Hematopoietic multipotent progenitor cell treated with erythropoietin and hydrocortisone succinate and interleukin-3 and kit ligand, for 8 days (in vitro differentiated cells): ENCODE results near the gene DPF3.
"Not testable (repeated sequence)": the region's sequence is repeated elsewhere in the genome, so short reads cannot be mapped to it uniquely, and the experiment has no call there.

Experiments
- DNase-seq: peaks from one replicate; pipeline ENCODE4 v3.0.0-alpha.2; 2015

Gene DPF3

GRCh38 chr14:72878746-72879145 lies 15.2 kb downstream of the DPF3 start:
- no peak for DNase-seq

- no peak for DNase-seq
Observed at GRCh38 chr14:72876710-72877063, 17.2 kb downstream of the DPF3 start.

GRCh38 chr14:72876005-72876709 lies 17.7 kb downstream of the DPF3 start:
- no peak for DNase-seq

- not testable (repeated sequence) for DNase-seq
Observed at GRCh38 chr14:72870878-72871277, 23.0 kb downstream of the DPF3 start.

GRCh38 chr14:72869407-72870329 lies 24.2 kb downstream of the DPF3 start:
- DNase-seq: peak; percentile 83

GRCh38 chr14:72868500-72868899 lies 25.4 kb downstream of the DPF3 start:
- DNase-seq: no peak

- no peak for DNase-seq
Observed at GRCh38 chr14:72864712-72865365, 29.1 kb downstream of the DPF3 start.

GRCh38 chr14:72863216-72864006 lies 30.5 kb downstream of the DPF3 start:
- DNase-seq: no peak

- DNase-seq: no peak
Observed at GRCh38 chr14:72856530-72857266, 37.2 kb downstream of the DPF3 start.

- peak; percentile 35 for DNase-seq
Observed at GRCh38 chr14:72855913-72856312, 38.0 kb downstream of the DPF3 start.

- no peak for DNase-seq
Observed at GRCh38 chr14:72852194-72852593, 41.7 kb downstream of the DPF3 start.

- DNase-seq: no peak
Observed at GRCh38 chr14:72851635-72852034, 42.3 kb downstream of the DPF3 start.

- DNase-seq: no peak
Observed at GRCh38 chr14:72850360-72850759, 43.5 kb downstream of the DPF3 start.

GRCh38 chr14:72849222-72849621 lies 44.7 kb downstream of the DPF3 start:
- DNase-seq: no peak

GRCh38 chr14:72847721-72848120 lies 46.2 kb downstream of the DPF3 start:
- no peak for DNase-seq

- DNase-seq: no peak
Observed at GRCh38 chr14:72845683-72846082, 48.2 kb downstream of the DPF3 start.

- DNase-seq: no peak
Observed at GRCh38 chr14:72845196-72845595, 48.7 kb downstream of the DPF3 start.

GRCh38 chr14:72844524-72844923 lies 49.4 kb downstream of the DPF3 start:
- no peak for DNase-seq

- no peak for DNase-seq
Observed at GRCh38 chr14:72839753-72840607, 53.9 kb downstream of the DPF3 start.

- no peak for DNase-seq
Observed at GRCh38 chr14:72839351-72839750, 54.5 kb downstream of the DPF3 start.

- DNase-seq: no peak
Observed at GRCh38 chr14:72836085-72836484, 57.8 kb downstream of the DPF3 start.
